Small intestine (tissue), 7 donors: ENCODE data around the gene TULP4. TPM values are rescaled to one million over a fixed set of nuclear protein-coding genes. Genes with fewer than 3 reads are reported as not detected.

Source experiments
- DNase-seq, 2 donors: peaks; one replicate each; pipeline versions ENCODE4 v3.0.0 to v3.0.0-alpha.2; 2013
- FAIRE-seq: peaks from 2 replicates; lab custom pipeline; 2012; peaks lifted over from hg19 to GRCh38; lab: Jason Lieb, UNC
- H3K27ac ChIP-seq, 3 donors: one replicate each; pipeline ENCODE4 v1.5.1; 2013; ENCODE audit warnings: low read length in 2 of 3, mild to moderate bottlenecking in 2 of 3, control low read depth in 1 of 3, inconsistent platforms in 1 of 3, low read depth in 1 of 3, moderate library complexity in 1 of 3
- H3K27me3 ChIP-seq, 3 donors: one replicate each; pipeline ENCODE4 v1.6.1; 2013; ENCODE audit warnings: low read length in 3 of 3, inconsistent platforms in 1 of 3; ENCODE audit not compliant: control insufficient read depth in 3 of 3, insufficient read depth in 3 of 3
- H3K36me3 ChIP-seq, 3 donors: one replicate each; pipeline ENCODE4 v1.6.1; 2013; ENCODE audit warnings: low read length in 3 of 3, inconsistent platforms in 1 of 3, low read depth in 1 of 3, mild to moderate bottlenecking in 1 of 3, moderate library complexity in 1 of 3; ENCODE audit not compliant: control insufficient read depth in 3 of 3, insufficient read depth in 2 of 3
- H3K4me1 ChIP-seq, 3 donors: one replicate each; pipeline ENCODE4 v1.6.1; 2013; ENCODE audit warnings: low read length in 2 of 3, inconsistent platforms in 1 of 3, low read depth in 1 of 3, mild to moderate bottlenecking in 1 of 3, moderate library complexity in 1 of 3; ENCODE audit not compliant: control insufficient read depth in 3 of 3, insufficient read depth in 2 of 3
- H3K4me3 ChIP-seq, 3 donors: one replicate each; pipeline ENCODE4 v1.5.1; 2013; ENCODE audit warnings: low read length in 3 of 3, control low read depth in 1 of 3, inconsistent platforms in 1 of 3, low read depth in 1 of 3, mild to moderate bottlenecking in 1 of 3, moderate library complexity in 1 of 3
- H3K9me3 ChIP-seq, 2 donors: one replicate each; pipeline ENCODE4 v1.6.1; 2013; ENCODE audit warnings: low read depth in 1 of 2, low read length in 1 of 2; ENCODE audit not compliant: control insufficient read depth in 2 of 2, insufficient read depth in 1 of 2
- WGBS, 3 donors: extraction: QIAGEN DNeasy Blood & Tissue Kit; methylation state at CpG; one replicate each; pipeline ENCODE4 v1.1.7; 2013; 5-methylcytosine and 5-hydroxymethylcytosine counted together
- polyA plus RNA-seq, 4 donors: library from polyadenylated mRNA; stranded (reverse) in 3 of 4; unstranded in 1 of 4; fragments of 200-250 nt in 3 of 4; fragments of 120-200 nt in 1 of 4; gene quantifications; one replicate each; pipeline versions ENCODE4 v1.2.1 to v1.2.3, GENCODE V29; 2013
- donor health status: healthy with polysubstance abuse.
- donor health status: control.
- donor health status: control.
- donor health status: Bipolar disorder and iron deficiency.
- donor health status: healthy.

The TULP4 gene
- polyA plus RNA-seq, 4 donors = 7.2 to 30.7 (median 10.7) TPM

- WGBS, 3 donors = 91 to 95% (median 93%) methylated on average over 13 of the region's 13 CpGs
- H3K36me3 ChIP-seq = peaks cover 6 to 63% (median 8%) of the 10 kb centered on the region in 3 donors
- no peaks in the 10 kb centered on the region for H3K27me3 ChIP-seq
- no peak for DNase-seq
- H3K9me3 ChIP-seq = no peaks in the 10 kb centered on the region
- no peaks in the 10 kb centered on the region for H3K4me1 ChIP-seq
- H3K27ac ChIP-seq = no peak overlapping the region
- FAIRE-seq = no peak
- H3K4me3 ChIP-seq = no peak overlapping the region
Measured at GRCh38 chr6:158505194-158505593, 192.9 kb downstream of the TULP4 start.

- Histone ChIP-seq H3K36me3 (peaks cover 6 to 53% (median 6%) of the 10 kb centered on the region in 3 donors), H3K9me3 (no peaks in the 10 kb centered on the region), H3K4me1 (no peaks in the 10 kb centered on the region), H3K4me3 (no peak overlapping the region), H3K27ac (no peak overlapping the region), H3K27me3 (no peaks in the 10 kb centered on the region)
- 80 to 89% (median 82%) methylated on average over 10 of the region's 10 CpGs for WGBS, 3 donors
- no peak for DNase-seq
- no peak for FAIRE-seq
Measured at GRCh38 chr6:158506601-158507000, 194.3 kb downstream of the TULP4 start.

DNA sequence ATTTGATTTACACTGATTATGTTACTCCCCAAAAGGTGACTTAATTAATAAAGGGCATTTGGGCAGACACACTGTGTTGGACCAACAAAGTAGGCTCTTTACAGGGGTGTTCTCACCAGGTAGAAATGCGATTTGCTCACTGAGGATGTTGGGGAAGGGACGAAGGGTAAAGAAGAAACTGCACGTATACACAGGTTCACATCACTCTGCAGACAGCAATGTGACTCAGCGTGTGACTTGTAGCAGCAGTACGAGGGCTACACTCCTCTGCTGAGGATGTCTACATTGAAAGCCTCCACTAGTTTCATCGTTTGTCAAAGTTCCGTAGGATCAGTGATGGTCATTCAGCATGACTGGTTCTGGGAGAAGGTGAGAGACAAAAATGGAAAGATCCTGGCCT, 194.9 kb downstream of the TULP4 start:
- 94 to 96% (median 95%) methylated on average over 7 of the region's 7 CpGs for WGBS, 3 donors
- no peaks in the 10 kb centered on the region for H3K27me3 ChIP-seq

DNA sequence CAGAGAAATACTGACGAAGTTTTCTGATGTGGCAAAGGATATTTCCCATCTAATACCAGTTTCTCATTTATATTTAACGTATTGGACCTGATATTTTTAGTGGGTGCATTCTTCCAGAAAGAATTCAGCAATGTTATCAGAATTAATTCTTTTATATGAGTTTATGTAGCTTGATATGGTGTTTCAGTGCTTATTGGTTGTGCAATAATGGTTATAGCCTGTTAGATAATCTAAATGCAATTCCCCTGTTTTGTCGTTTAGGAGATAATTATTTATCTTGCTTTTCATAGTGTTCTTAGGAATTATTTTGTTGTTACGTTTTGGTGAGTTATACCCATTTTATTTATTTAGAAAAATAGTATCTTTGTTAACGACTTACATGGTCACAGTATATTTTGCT, 196.2 kb downstream of the TULP4 start:
- no peak for DNase-seq
- Histone ChIP-seq H3K4me1 (no peaks in the 10 kb centered on the region), H3K4me3 (no peak overlapping the region), H3K9me3 (no peaks in the 10 kb centered on the region), H3K27me3 (no peaks in the 10 kb centered on the region), H3K36me3 (peaks cover 3 to 34% (median 4%) of the 10 kb centered on the region in 3 donors), H3K27ac (no peak overlapping the region)
- no peak for FAIRE-seq
- 81 to 87% (median 86%) methylated on average over 5 of the region's 5 CpGs for WGBS, 3 donors

More for the DNA sequence above, 194.9 kb downstream of the TULP4 start:
- no peak overlapping the region for H3K27ac ChIP-seq
- H3K36me3 ChIP-seq = peaks cover 3 to 47% (median 6%) of the 10 kb centered on the region in 3 donors
- DNase-seq (no peak), FAIRE-seq (no peak)
- no peaks in the 10 kb centered on the region for H3K9me3 ChIP-seq
- H3K4me1 ChIP-seq = no peaks in the 10 kb centered on the region
- H3K4me3 ChIP-seq = no peak overlapping the region

- Histone ChIP-seq H3K27me3 (no peaks in the 10 kb centered on the region), H3K4me1 (no peaks in the 10 kb centered on the region), H3K36me3 (peaks cover 0 to 26% (median 4%) of the 10 kb centered on the region in 3 donors), H3K9me3 (no peaks in the 10 kb centered on the region), H3K4me3 (no peak overlapping the region), H3K27ac (no peak overlapping the region)
- WGBS, 3 donors = 83 to 96% (median 94%) methylated on average over 11 of the region's 11 CpGs
- no peak for FAIRE-seq
- no peak for DNase-seq
Measured at GRCh38 chr6:158509465-158509864, 197.2 kb downstream of the TULP4 start.

- H3K27ac ChIP-seq = no peak overlapping the region
- H3K4me3 ChIP-seq = no peak overlapping the region
- H3K4me1 ChIP-seq = peaks cover 0 to 4% (median 0%) of the 10 kb centered on the region in 3 donors
- no peaks in the 10 kb centered on the region for H3K27me3 ChIP-seq
- no peaks in the 10 kb centered on the region for H3K9me3 ChIP-seq
- DNase-seq (no peak), FAIRE-seq (no peak)
- peaks cover 0 to 7% (median 0%) of the 10 kb centered on the region in 3 donors for H3K36me3 ChIP-seq
- WGBS, 3 donors = 77 to 87% (median 81%) methylated on average over 4 of the region's 4 CpGs
Measured at GRCh38 chr6:158512809-158513208, 200.5 kb downstream of the TULP4 start.

- H3K27ac ChIP-seq = no peak overlapping the region
- no peaks in the 10 kb centered on the region for H3K27me3 ChIP-seq
- WGBS, 3 donors = 69 to 87% (median 74%) methylated on average over 4 of the region's 4 CpGs
- H3K36me3 ChIP-seq = peaks cover 0 to 2% (median 0%) of the 10 kb centered on the region in 3 donors
- H3K4me3 ChIP-seq = no peak overlapping the region
- DNase-seq = no peak
- peaks cover 0 to 4% (median 0%) of the 10 kb centered on the region in 3 donors for H3K4me1 ChIP-seq
- no peak for FAIRE-seq
- H3K9me3 ChIP-seq = no peaks in the 10 kb centered on the region
Measured at GRCh38 chr6:158514176-158514575, 201.9 kb downstream of the TULP4 start.

- Histone ChIP-seq H3K27me3 (no peaks in the 10 kb centered on the region), H3K4me1 (peaks cover 0 to 4% (median 0%) of the 10 kb centered on the region in 3 donors), H3K36me3 (no peaks in the 10 kb centered on the region), H3K27ac (no peak overlapping the region), H3K4me3 (no peak overlapping the region), H3K9me3 (no peaks in the 10 kb centered on the region)
- FAIRE-seq (no peak), DNase-seq (no peak)
- WGBS, 3 donors = 94 to 96% (median 95%) methylated on average over 8 of the region's 8 CpGs
Measured at GRCh38 chr6:158514991-158515390, 202.7 kb downstream of the TULP4 start.

DNA sequence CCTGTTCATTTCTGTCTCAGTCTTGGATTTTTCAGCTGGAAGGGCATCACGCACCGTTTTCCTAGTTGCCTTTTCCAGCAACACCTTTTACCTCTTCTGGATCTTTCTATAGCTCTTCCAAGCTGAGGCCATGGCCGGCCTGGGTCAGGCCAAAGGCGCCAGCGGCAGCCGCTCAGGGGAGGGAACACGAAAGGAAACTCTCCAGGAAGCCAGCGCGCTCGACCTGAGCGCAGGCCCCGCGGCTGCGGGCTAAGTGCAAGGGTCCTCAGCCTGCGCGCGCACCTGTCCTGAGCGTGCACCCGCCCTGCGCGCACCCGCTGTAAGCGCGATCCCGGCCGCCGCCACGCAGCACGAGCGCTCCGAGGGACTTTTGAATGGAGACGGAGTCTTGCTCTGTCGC, 203.8 kb downstream of the TULP4 start:
- no peaks in the 10 kb centered on the region for H3K27me3 ChIP-seq
- no peak overlapping the region for H3K27ac ChIP-seq
- peaks cover 0 to 4% (median 0%) of the 10 kb centered on the region in 3 donors for H3K4me1 ChIP-seq
- no peaks in the 10 kb centered on the region for H3K36me3 ChIP-seq
- peak; percentile 57 to 84 for DNase-seq
- H3K4me3 ChIP-seq = peak overlapping the region in 2 of 3 donors; percentile 13 to 25
- WGBS, 3 donors = 10 to 33% (median 26%) methylated on average over 31 to 33 of the region's 33 CpGs
- H3K9me3 ChIP-seq = no peaks in the 10 kb centered on the region
- FAIRE-seq = no peak
